Parathyroid adenoma (tissue), 2 donors: Measurements from ENCODE around the gene TEX13D.

Source experiments
- H2AFZ ChIP-seq: fragments of 300-600 bp; sonication (generic); one replicate; pipeline ENCODE4 v1.7.0; 2017; ENCODE audit warnings: antibody characterized with exemption, mild to moderate bottlenecking
- H3K27ac ChIP-seq: fragments of 300-600 bp; sonication (generic); one replicate; pipeline ENCODE4 v1.7.0; 2017
- H3K27me3 ChIP-seq: fragments of 300-600 bp; sonication (generic); one replicate; pipeline ENCODE4 v1.7.0; 2017; ENCODE audit warnings: low read length; ENCODE audit not compliant: control insufficient read depth, insufficient read depth
- H3K36me3 ChIP-seq: fragments of 300-600 bp; sonication (generic); one replicate; pipeline ENCODE4 v1.7.0; 2017; ENCODE audit warnings: low read length; ENCODE audit not compliant: control insufficient read depth, insufficient read depth
- H3K4me1 ChIP-seq: fragments of 300-600 bp; sonication (generic); one replicate; pipeline ENCODE4 v1.7.0; 2017; ENCODE audit warnings: control low read depth
- H3K4me2 ChIP-seq: fragments of 300-600 bp; sonication (generic); one replicate; pipeline ENCODE4 v1.7.0; 2017; ENCODE audit warnings: low read length
- H3K4me3 ChIP-seq: fragments of 300-600 bp; sonication (generic); one replicate; pipeline ENCODE4 v1.7.0; 2017; ENCODE audit warnings: low read depth, low read length
- H3K79me2 ChIP-seq: fragments of 300-600 bp; sonication (generic); one replicate; pipeline ENCODE4 v1.7.0; 2017; ENCODE audit warnings: control low read depth
- H3K9ac ChIP-seq: fragments of 300-600 bp; sonication (generic); one replicate; pipeline ENCODE4 v1.7.0; 2017; ENCODE audit warnings: mild to moderate bottlenecking
- H3K9me3 ChIP-seq: fragments of 300-600 bp; sonication (generic); one replicate; pipeline ENCODE4 v1.7.0; 2017; ENCODE audit warnings: low read length; ENCODE audit not compliant: control insufficient read depth
- CTCF ChIP-seq: fragments of 300-600 bp; sonication (generic); IDR thresholded peaks from one replicate; pipeline ENCODE4 v1.7.0; 2017; ENCODE audit warnings: antibody characterized with exemption, mild to moderate bottlenecking
- donor health status: primary hyperparathyroidism.

The TEX13D gene

GRCh38 chrX:124335598-124335997 is 3.1 kb downstream of the TEX13D start:
- no peaks in the 10 kb centered on the region for H3K27me3 ChIP-seq
- no peaks in the 10 kb centered on the region for H3K36me3 ChIP-seq
- H3K79me2 ChIP-seq, result no peaks in the 10 kb centered on the region
- no peak overlapping the region for H3K4me3 ChIP-seq
- TF ChIP-seq CTCF, result no peak
- H2AFZ ChIP-seq, result no peak overlapping the region
- no peaks in the 10 kb centered on the region for H3K4me1 ChIP-seq
- no peaks in the 10 kb centered on the region for H3K9me3 ChIP-seq
- no peak overlapping the region for H3K4me2 ChIP-seq
- H3K27ac ChIP-seq, result no peak overlapping the region
- H3K9ac ChIP-seq, result no peak overlapping the region

GRCh38 chrX:124337916-124338315 is 5.5 kb downstream of the TEX13D start:
- Histone ChIP-seq H3K4me1 (no peaks in the 10 kb centered on the region), H3K4me2 (no peak overlapping the region), H3K27me3 (no peaks in the 10 kb centered on the region), H3K9me3 (no peaks in the 10 kb centered on the region), H3K36me3 (no peaks in the 10 kb centered on the region), H2AFZ (no peak overlapping the region), H3K27ac (no peak overlapping the region), H3K79me2 (no peaks in the 10 kb centered on the region), H3K9ac (no peak overlapping the region), H3K4me3 (no peak overlapping the region)
- no peak for TF ChIP-seq CTCF

GRCh38 chrX:124338733-124339514 is 6.5 kb downstream of the TEX13D start:
- no peak for TF ChIP-seq CTCF
- H3K4me1 ChIP-seq, result no peaks in the 10 kb centered on the region
- no peaks in the 10 kb centered on the region for H3K9me3 ChIP-seq
- no peaks in the 10 kb centered on the region for H3K79me2 ChIP-seq
- H3K27me3 ChIP-seq, result no peaks in the 10 kb centered on the region
- no peak overlapping the region for H3K4me3 ChIP-seq
- H2AFZ ChIP-seq, result no peak overlapping the region
- H3K9ac ChIP-seq, result no peak overlapping the region
- H3K4me2 ChIP-seq, result no peak overlapping the region
- H3K27ac ChIP-seq, result no peak overlapping the region
- no peaks in the 10 kb centered on the region for H3K36me3 ChIP-seq

GRCh38 chrX:124341396-124342132 is 9.1 kb downstream of the TEX13D start:
- H3K36me3 ChIP-seq, result no peaks in the 10 kb centered on the region
- no peak overlapping the region for H3K9ac ChIP-seq
- H3K4me1 ChIP-seq, result no peaks in the 10 kb centered on the region
- H3K79me2 ChIP-seq, result no peaks in the 10 kb centered on the region
- TF ChIP-seq CTCF, result no peak
- H3K27me3 ChIP-seq, result no peaks in the 10 kb centered on the region
- H2AFZ ChIP-seq, result no peak overlapping the region
- H3K27ac ChIP-seq, result no peak overlapping the region
- no peaks in the 10 kb centered on the region for H3K9me3 ChIP-seq
- no peak overlapping the region for H3K4me2 ChIP-seq
- no peak overlapping the region for H3K4me3 ChIP-seq
